Activated CD8-positive, alpha-beta T cell treated with anti-CD3 and anti-CD28 coated beads, Interleukin-2, amount 10 ng/mL, durations not matched to agents 7 days and 5 days (primary cell): Measurements from ENCODE around the gene BABAM2. TPM values are rescaled to one million over a fixed set of nuclear protein-coding genes. Genes with fewer than 3 reads are reported as not detected.

Experiments used
- ATAC-seq: fragments of 150-1000 bp; cut with Tn5 transposase; one replicate; pipeline ENCODE4 v1.10.0; 2021; ENCODE audit warnings: moderate library complexity
- CTCF ChIA-PET: fragments of 350-600 bp; sonication (Branson Sonifier 250); formaldehyde crosslinking; loops from one replicate; lab custom pipeline; 2021; ENCODE audit warnings: antibody characterized with exemption; lab: Charles Lee
- POLR2A ChIA-PET: fragments of 350-600 bp; sonication (Branson Sonifier 250); formaldehyde crosslinking; loops from one replicate; lab custom pipeline; 2021; ENCODE audit warnings: antibody characterized with exemption; lab: Charles Lee
- DNase-seq: peaks from one replicate; pipeline ENCODE4 v3.0.0-alpha.2; 2020
- H3K27ac Mint-ChIP-seq: one replicate; pipeline ENCODE4 v1.8.0; 2021; ENCODE audit warnings: mild to moderate bottlenecking, mixed read lengths
- H3K27me3 Mint-ChIP-seq: one replicate; pipeline ENCODE4 v1.8.0; 2021; ENCODE audit warnings: low read depth, mixed read lengths
- H3K36me3 Mint-ChIP-seq: one replicate; pipeline ENCODE4 v1.8.0; 2021; ENCODE audit warnings: low read depth, mixed read lengths
- H3K4me1 Mint-ChIP-seq: one replicate; pipeline ENCODE4 v1.8.0; 2021; ENCODE audit warnings: low read depth, mixed read lengths
- H3K4me3 Mint-ChIP-seq: one replicate; pipeline ENCODE4 v1.8.0; 2021; ENCODE audit warnings: mild to moderate bottlenecking, mixed read lengths
- H3K9me3 Mint-ChIP-seq: one replicate; pipeline ENCODE4 v1.8.0; 2022; ENCODE audit warnings: mixed read lengths; ENCODE audit not compliant: insufficient read depth
- total RNA-seq, 2 experiments: library from RNA; stranded (reverse); gene quantifications; one replicate each; pipeline ENCODE4 v1.2.3, GENCODE V29; 2021

The BABAM2 gene
- total RNA-seq, 2 experiments from 2014 or later = 47.0 to 49.0 TPM

GRCh38 chr2:28036307-28036706 lies 145.8 kb downstream of the BABAM2 start:
- no peak for ATAC-seq
- ChIA-PET POLR2A (interaction anchor here (0.7 kb wide), 1 partner anchor 359 kb away, joined by 3 read pairs; no protein-coding TSS in a partner anchor), CTCF (no interaction called here)
- peaks cover 6% of the 10 kb centered on the region for H3K4me1 Mint-ChIP-seq
- DNase-seq = no peak
- no peaks in the 10 kb centered on the region for H3K9me3 Mint-ChIP-seq
- no peaks in the 10 kb centered on the region for H3K27me3 Mint-ChIP-seq
- no peak overlapping the region for H3K4me3 Mint-ChIP-seq
- H3K36me3 Mint-ChIP-seq = peaks cover 5% of the 10 kb centered on the region
- H3K27ac Mint-ChIP-seq = no peak overlapping the region

- DNase-seq (no peak), ATAC-seq (no peak)
- ChIA-PET CTCF (no interaction called here), POLR2A (no interaction called here)
- H3K4me3 Mint-ChIP-seq = no peak overlapping the region
- no peaks in the 10 kb centered on the region for H3K9me3 Mint-ChIP-seq
- peaks cover 6% of the 10 kb centered on the region for H3K4me1 Mint-ChIP-seq
- peaks cover 3% of the 10 kb centered on the region for H3K36me3 Mint-ChIP-seq
- H3K27me3 Mint-ChIP-seq = no peaks in the 10 kb centered on the region
- no peak overlapping the region for H3K27ac Mint-ChIP-seq
Measured at GRCh38 chr2:28038722-28039121, 148.2 kb downstream of the BABAM2 start.

GRCh38 chr2:28045676-28046351 lies 155.3 kb downstream of the BABAM2 start:
- Mint-ChIP-seq H3K9me3 (no peaks in the 10 kb centered on the region), H3K4me3 (no peak overlapping the region), H3K4me1 (peaks cover 13% of the 10 kb centered on the region), H3K27ac (no peak overlapping the region), H3K36me3 (peaks cover 12% of the 10 kb centered on the region), H3K27me3 (no peaks in the 10 kb centered on the region)
- DNase-seq (no peak), ATAC-seq (no peak)
- CTCF ChIA-PET = interaction anchor here (0.8 to 1.3 kb wide), 2 partner anchors 14 to 35 kb away, joined by 4 to 5 read pairs; no protein-coding TSS in a partner anchor
- POLR2A ChIA-PET = no interaction called here

- POLR2A ChIA-PET = interaction anchor here (0.5 kb wide), 1 partner anchor 405 kb away, joined by 3 read pairs; no protein-coding TSS in a partner anchor
- Mint-ChIP-seq H3K27me3 (no peaks in the 10 kb centered on the region), H3K36me3 (peaks cover 19% of the 10 kb centered on the region), H3K4me1 (peaks cover 13% of the 10 kb centered on the region), H3K4me3 (no peak overlapping the region), H3K27ac (no peak overlapping the region), H3K9me3 (no peaks in the 10 kb centered on the region)
- DNase-seq (no peak), ATAC-seq (no peak)
- CTCF ChIA-PET = no interaction called here
Measured at GRCh38 chr2:28046921-28047320, 156.4 kb downstream of the BABAM2 start.

GRCh38 chr2:28047681-28048080 lies 157.2 kb downstream of the BABAM2 start:
- Mint-ChIP-seq H3K9me3 (no peaks in the 10 kb centered on the region), H3K4me1 (peaks cover 13% of the 10 kb centered on the region), H3K27me3 (no peaks in the 10 kb centered on the region), H3K27ac (no peak overlapping the region), H3K4me3 (no peak overlapping the region), H3K36me3 (peaks cover 23% of the 10 kb centered on the region)
- no peak for ATAC-seq
- DNase-seq = no peak
- ChIA-PET POLR2A (no interaction called here), CTCF (no interaction called here)

GRCh38 chr2:28048341-28048740 lies 157.8 kb downstream of the BABAM2 start:
- ChIA-PET POLR2A (no interaction called here), CTCF (no interaction called here)
- peaks cover 15% of the 10 kb centered on the region for H3K4me1 Mint-ChIP-seq
- peaks cover 25% of the 10 kb centered on the region for H3K36me3 Mint-ChIP-seq
- H3K9me3 Mint-ChIP-seq = no peaks in the 10 kb centered on the region
- H3K4me3 Mint-ChIP-seq = no peak overlapping the region
- no peak for DNase-seq
- no peak overlapping the region for H3K27ac Mint-ChIP-seq
- ATAC-seq = no peak
- no peaks in the 10 kb centered on the region for H3K27me3 Mint-ChIP-seq

- H3K27me3 Mint-ChIP-seq = no peaks in the 10 kb centered on the region
- H3K9me3 Mint-ChIP-seq = no peaks in the 10 kb centered on the region
- ATAC-seq (no peak), DNase-seq (no peak)
- H3K4me1 Mint-ChIP-seq = peaks cover 20% of the 10 kb centered on the region
- no peak overlapping the region for H3K27ac Mint-ChIP-seq
- H3K36me3 Mint-ChIP-seq = peaks cover 27% of the 10 kb centered on the region
- CTCF ChIA-PET = no interaction called here
- POLR2A ChIA-PET = no interaction called here
- H3K4me3 Mint-ChIP-seq = no peak overlapping the region
Measured at GRCh38 chr2:28049416-28049815, 158.9 kb downstream of the BABAM2 start.

GRCh38 chr2:28049899-28050298 lies 159.4 kb downstream of the BABAM2 start:
- Mint-ChIP-seq H3K36me3 (peaks cover 27% of the 10 kb centered on the region), H3K27ac (no peak overlapping the region)

GRCh38 chr2:28052691-28053090 lies 162.2 kb downstream of the BABAM2 start:
- ATAC-seq = no peak
- ChIA-PET CTCF (interaction anchor here (1.4 to 1.5 kb wide), 2 partner anchors 9 to 13 kb away, joined by 4 to 5 read pairs; no protein-coding TSS in a partner anchor), POLR2A (no interaction called here)

More at GRCh38 chr2:28049899-28050298, 159.4 kb downstream of the BABAM2 start:
- Mint-ChIP-seq H3K4me3 (no peak overlapping the region), H3K4me1 (peaks cover 25% of the 10 kb centered on the region), H3K27me3 (no peaks in the 10 kb centered on the region), H3K9me3 (peaks cover 4% of the 10 kb centered on the region)
- CTCF ChIA-PET = no interaction called here
- ATAC-seq = no peak
- POLR2A ChIA-PET = no interaction called here
- no peak for DNase-seq

GRCh38 chr2:28053597-28053996 lies 163.1 kb downstream of the BABAM2 start:
- H3K4me3 Mint-ChIP-seq = no peak overlapping the region
- peaks cover 14% of the 10 kb centered on the region for H3K9me3 Mint-ChIP-seq
- no peak overlapping the region for H3K27ac Mint-ChIP-seq
- ATAC-seq (no peak), DNase-seq (no peak)
- ChIA-PET POLR2A (no interaction called here), CTCF (interaction anchor here (0.6 kb wide), 1 partner anchor 374 kb away, joined by 3 read pairs; no protein-coding TSS in a partner anchor)
- H3K36me3 Mint-ChIP-seq = peaks cover 41% of the 10 kb centered on the region
- H3K27me3 Mint-ChIP-seq = no peaks in the 10 kb centered on the region
- H3K4me1 Mint-ChIP-seq = peaks cover 30% of the 10 kb centered on the region

More at GRCh38 chr2:28052691-28053090, 162.2 kb downstream of the BABAM2 start:
- no peak for DNase-seq
- H3K27me3 Mint-ChIP-seq = no peaks in the 10 kb centered on the region
- peaks cover 14% of the 10 kb centered on the region for H3K9me3 Mint-ChIP-seq
- peaks cover 40% of the 10 kb centered on the region for H3K36me3 Mint-ChIP-seq
- no peak overlapping the region for H3K4me3 Mint-ChIP-seq
- peaks cover 35% of the 10 kb centered on the region for H3K4me1 Mint-ChIP-seq
- H3K27ac Mint-ChIP-seq = no peak overlapping the region

GRCh38 chr2:28054916-28055315 lies 164.4 kb downstream of the BABAM2 start:
- CTCF ChIA-PET = no interaction called here
- no peaks in the 10 kb centered on the region for H3K27me3 Mint-ChIP-seq
- ATAC-seq = no peak
- peaks cover 17% of the 10 kb centered on the region for H3K9me3 Mint-ChIP-seq
- DNase-seq = no peak
- peaks cover 35% of the 10 kb centered on the region for H3K4me1 Mint-ChIP-seq
- peaks cover 46% of the 10 kb centered on the region for H3K36me3 Mint-ChIP-seq
- H3K27ac Mint-ChIP-seq = peak overlapping the region; percentile 63
- POLR2A ChIA-PET = interaction anchor here (0.6 kb wide), 2 partner anchors 18 to 347 kb away, joined by 3 read pairs; no protein-coding TSS in a partner anchor
- H3K4me3 Mint-ChIP-seq = no peak overlapping the region

- CTCF ChIA-PET = no interaction called here
- peaks cover 51% of the 10 kb centered on the region for H3K36me3 Mint-ChIP-seq
- POLR2A ChIA-PET = no interaction called here
Measured at GRCh38 chr2:28055325-28055970, 164.9 kb downstream of the BABAM2 start.

More at GRCh38 chr2:28055325-28055970, 164.9 kb downstream of the BABAM2 start:
- ATAC-seq (peak; percentile 70), DNase-seq (no peak)
- H3K9me3 Mint-ChIP-seq = peaks cover 17% of the 10 kb centered on the region
- H3K27me3 Mint-ChIP-seq = no peaks in the 10 kb centered on the region
- H3K4me1 Mint-ChIP-seq = peaks cover 35% of the 10 kb centered on the region
- peak overlapping the region; percentile 83 for H3K27ac Mint-ChIP-seq
- no peak overlapping the region for H3K4me3 Mint-ChIP-seq
